Keratinocyte (primary cell): ENCODE results near the gene NCOA6. TPM values are rescaled to one million over a fixed set of nuclear protein-coding genes. Genes with fewer than 3 reads are reported as not detected.

Experiments
- DNase-seq: peaks from one replicate; pipeline ENCODE4 v3.0.0-alpha.2; 2011; ENCODE audit warnings: low read depth, missing footprints, low spot score
- FAIRE-seq: peaks from 2 replicates; lab custom pipeline; 2011; peaks lifted over from hg19 to GRCh38; lab: Jason Lieb, UNC
- H2AFZ ChIP-seq: 2 replicates; pipeline ENCODE4 v1.6.0; 2012; ENCODE audit warnings: low read length, control low read depth, inconsistent platforms; ENCODE audit not compliant: control insufficient read depth
- H3K27ac ChIP-seq: 2 replicates; pipeline ENCODE4 v1.5.1; 2011; ENCODE audit warnings: low read length; ENCODE audit not compliant: control insufficient read depth, insufficient read depth
- H3K27me3 ChIP-seq: 3 replicates; pipeline ENCODE4 v1.6.0; 2011; ENCODE audit warnings: low read length; ENCODE audit not compliant: control insufficient read depth, insufficient read depth; ENCODE audit errors: extremely low read depth
- H3K36me3 ChIP-seq, 2 experiments: 2 replicates in 1 of 2; 3 replicates in 1 of 2; pipeline ENCODE4 v1.5.1; 2011; ENCODE audit warnings: low read length in 2 of 2, mild to moderate bottlenecking in 1 of 2; ENCODE audit not compliant: control insufficient read depth in 2 of 2, insufficient read depth in 2 of 2; ENCODE audit errors: extremely low read depth in 1 of 2
- H3K4me1 ChIP-seq: 3 replicates; pipeline ENCODE4 v1.5.1; 2011; ENCODE audit warnings: low read length; ENCODE audit not compliant: control insufficient read depth, insufficient read depth; ENCODE audit errors: extremely low read depth
- H3K4me2 ChIP-seq: 3 replicates; pipeline ENCODE4 v1.6.0; 2011; ENCODE audit warnings: low read depth, low read length; ENCODE audit not compliant: control insufficient read depth, insufficient read depth; ENCODE audit errors: extremely low read depth
- H3K4me3 ChIP-seq, 3 experiments: fragments of 200-600 bp in 1 of 3; sonication (generic) in 1 of 3; 2 replicates in 2 of 3; 3 replicates in 1 of 3; pipeline ENCODE4 v1.5.1; 2011 to 2016; ENCODE audit warnings: low read length in 3 of 3, mild to moderate bottlenecking in 3 of 3, control low read depth in 2 of 3, inconsistent platforms in 1 of 3, low read depth in 1 of 3, mixed read lengths in 1 of 3, mixed run types in 1 of 3, moderate library complexity in 1 of 3; ENCODE audit not compliant: control insufficient read depth in 2 of 3, insufficient read depth in 2 of 3; ENCODE audit errors: extremely low read depth in 1 of 3
- H3K79me2 ChIP-seq: 2 replicates; pipeline ENCODE4 v1.6.0; 2012; ENCODE audit warnings: low read length; ENCODE audit not compliant: control insufficient read depth, insufficient read depth
- H3K9ac ChIP-seq: 3 replicates; pipeline ENCODE4 v1.6.0; 2011; ENCODE audit warnings: low read length; ENCODE audit not compliant: control insufficient read depth, insufficient read depth; ENCODE audit errors: extremely low read depth
- H3K9me1 ChIP-seq: 3 replicates; pipeline ENCODE4 v1.6.0; 2011; ENCODE audit warnings: low read length; ENCODE audit not compliant: control insufficient read depth, insufficient read depth; ENCODE audit errors: extremely low read depth
- H3K9me3 ChIP-seq: 2 replicates; pipeline ENCODE4 v1.5.1; 2012; ENCODE audit warnings: low read depth, low read length; ENCODE audit not compliant: control insufficient read depth
- H4K20me1 ChIP-seq: 3 replicates; pipeline ENCODE4 v1.6.0; 2011; ENCODE audit warnings: low read length; ENCODE audit not compliant: control insufficient read depth, insufficient read depth; ENCODE audit errors: extremely low read depth
- CTCF ChIP-seq, 3 experiments: IDR thresholded peaks in 1 of 3; conservative IDR thresholded peaks in 1 of 3; optimal IDR thresholded peaks in 1 of 3; 2 replicates in 2 of 3; 3 replicates in 1 of 3; pipeline versions ENCODE3 to v1.5.1; 2011; ENCODE audit warnings: low read length in 3 of 3, mild to moderate bottlenecking in 3 of 3, moderate library complexity in 2 of 3, control low read depth in 1 of 3, inconsistent platforms in 1 of 3; ENCODE audit not compliant: insufficient read depth in 2 of 3; ENCODE audit errors: extremely low read depth in 1 of 3
- EZH2 ChIP-seq: IDR thresholded peaks from one replicate; pipeline ENCODE4 v1.6.1; 2012; ENCODE audit warnings: inconsistent platforms, mild to moderate bottlenecking, low read length, moderate library complexity
- dilution Hi-C: fragments of 300-500 bp; cut with MboI; formaldehyde crosslinking; loops from one replicate; pipeline ENCODE4 v1.7.0; 2020; ENCODE audit warnings: low sequenced_read_pairs; ENCODE audit not compliant: extremely low pct_ligation_motif_present
- polyA plus RNA-seq, 5 experiments: library from polyadenylated mRNA; depleted of rRNA in 3 of 5; stranded (reverse) in 3 of 5; stranded (forward) in 1 of 5; unstranded in 1 of 5; fragments of >200 nt; gene quantifications; 1 replicate in 1 of 5; 2 replicates in 3 of 5; 3 replicates in 1 of 5; pipeline versions ENCODE4 v1.2.1 to v1.2.3, GENCODE V29; 2011 to 2012; ENCODE audit warnings: missing spikeins in 2 of 5, low read depth in 1 of 5, low replicate concordance in 1 of 5

Gene NCOA6
- polyA plus RNA-seq, 1 donor (not counting 4 experiments of a cell fraction or from before 2014, with no cell fraction given): 13.3 TPM

GRCh38 chr20:34762031-34762555, 63.4 kb downstream of the NCOA6 start:
- Histone ChIP-seq H3K27me3 (no peaks in the 10 kb centered on the region), H3K9me3 (no peaks in the 10 kb centered on the region), H3K4me2 (no peak overlapping the region), H3K9me1 (no peaks in the 10 kb centered on the region), H3K79me2 (no peaks in the 10 kb centered on the region), H3K4me3 (no peak overlapping the region), H3K9ac (no peak overlapping the region), H3K36me3 (peaks cover 9 to 21% of the 10 kb centered on the region in 2 experiments), H3K27ac (no peak overlapping the region), H2AFZ (no peak overlapping the region), H4K20me1 (no peaks in the 10 kb centered on the region), H3K4me1 (peaks cover 7% of the 10 kb centered on the region)
- DNase-seq: no peak
- dilution Hi-C loops: no loop called here
- TF ChIP-seq CTCF (optimal IDR thresholded peaks at IDR 0.05 in 1 of 3, IDR thresholded peaks at IDR 0.05 in 1 of 3, conservative IDR thresholded peaks at IDR 0.05 in 1 of 3; ENCODE audit: extremely low read depth in 1 of 3, insufficient read depth in 2 of 3, low read length in 3 of 3) (no peak), EZH2 (no peak)
- no peak for FAIRE-seq

- H3K9me1 ChIP-seq: peaks cover 3% of the 10 kb centered on the region
Measured at GRCh38 chr20:34755367-34755766, 70.1 kb downstream of the NCOA6 start.

More at GRCh38 chr20:34755367-34755766, 70.1 kb downstream of the NCOA6 start:
- H3K27me3 ChIP-seq: no peaks in the 10 kb centered on the region
- no peak overlapping the region for H2AFZ ChIP-seq
- DNase-seq (no peak), FAIRE-seq (no peak)
- no peaks in the 10 kb centered on the region for H3K79me2 ChIP-seq
- H3K36me3 ChIP-seq: peaks cover 24 to 25% of the 10 kb centered on the region in 2 experiments
- no peak overlapping the region for H3K9ac ChIP-seq
- no peak overlapping the region for H3K4me2 ChIP-seq
- H4K20me1 ChIP-seq: peaks cover 4% of the 10 kb centered on the region
- H3K4me1 ChIP-seq: peaks cover 14% of the 10 kb centered on the region
- dilution Hi-C loops: no loop called here
- no peak overlapping the region for H3K4me3 ChIP-seq
- H3K27ac ChIP-seq: no peak overlapping the region
- TF ChIP-seq EZH2 (no peak), CTCF (optimal IDR thresholded peaks at IDR 0.05 in 1 of 3, IDR thresholded peaks at IDR 0.05 in 1 of 3, conservative IDR thresholded peaks at IDR 0.05 in 1 of 3; ENCODE audit: extremely low read depth in 1 of 3, insufficient read depth in 2 of 3, low read length in 3 of 3) (no peak)
- H3K9me3 ChIP-seq: no peaks in the 10 kb centered on the region
